ENCODE measurements around the gene GNG7. TPM values are rescaled to one million over a fixed set of nuclear protein-coding genes. Genes with fewer than 3 reads are reported as not detected.
"Not testable (repeated sequence)": the region's sequence is repeated elsewhere in the genome, so short reads cannot be mapped to it uniquely, and the experiment has no call there.

The GNG7 gene
- total RNA-seq, 1 donor from 2014 or later, result 1.8 TPM

DNA sequence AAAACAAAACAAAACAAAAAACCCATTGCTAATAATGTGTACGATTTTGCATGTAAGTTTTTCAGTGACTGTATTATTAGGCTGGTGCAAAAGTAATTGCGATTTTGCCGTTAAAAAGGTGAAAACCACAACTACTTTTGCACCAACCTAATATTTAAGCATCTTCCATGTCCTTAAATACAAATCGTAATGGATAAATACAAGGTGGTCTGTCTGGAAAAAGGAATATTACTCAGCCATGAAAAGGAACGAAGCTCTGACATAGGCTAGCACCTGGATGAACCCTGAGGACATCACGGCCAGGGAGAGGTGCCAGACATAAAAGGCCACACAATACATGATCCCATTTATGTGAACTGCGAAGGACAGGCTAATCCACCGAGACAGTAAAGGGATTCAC is 193.4 kb downstream of the GNG7 start:
- Histone ChIP-seq H3K27ac (ENCODE audit: low read depth, low read length) (no peak overlapping the region), H3K9me3 (ENCODE audit: insufficient read depth, low read depth, low read length) (no peaks in the 10 kb centered on the region), H4K20me1 (ENCODE audit: insufficient read depth, low read length) (no peaks in the 10 kb centered on the region), H3K36me3 (ENCODE audit: insufficient read depth, low read length) (no peaks in the 10 kb centered on the region), H3K9ac (ENCODE audit: low read length) (no peak overlapping the region), H3K4me2 (ENCODE audit: low read length) (no peak overlapping the region), H2AFZ (ENCODE audit: low read depth, low read length) (no peak overlapping the region), H3K79me2 (ENCODE audit: insufficient read depth, low read length) (no peaks in the 10 kb centered on the region), H3K27me3 (ENCODE audit: insufficient read depth, low read length) (no peaks in the 10 kb centered on the region), H3K4me3 (ENCODE audit: insufficient read depth, low read depth, low read length) (no peak overlapping the region), H3K4me1 (ENCODE audit: insufficient read depth, low read length) (peaks cover 6% of the 10 kb centered on the region)
- TF ChIP-seq, protein P1, sequence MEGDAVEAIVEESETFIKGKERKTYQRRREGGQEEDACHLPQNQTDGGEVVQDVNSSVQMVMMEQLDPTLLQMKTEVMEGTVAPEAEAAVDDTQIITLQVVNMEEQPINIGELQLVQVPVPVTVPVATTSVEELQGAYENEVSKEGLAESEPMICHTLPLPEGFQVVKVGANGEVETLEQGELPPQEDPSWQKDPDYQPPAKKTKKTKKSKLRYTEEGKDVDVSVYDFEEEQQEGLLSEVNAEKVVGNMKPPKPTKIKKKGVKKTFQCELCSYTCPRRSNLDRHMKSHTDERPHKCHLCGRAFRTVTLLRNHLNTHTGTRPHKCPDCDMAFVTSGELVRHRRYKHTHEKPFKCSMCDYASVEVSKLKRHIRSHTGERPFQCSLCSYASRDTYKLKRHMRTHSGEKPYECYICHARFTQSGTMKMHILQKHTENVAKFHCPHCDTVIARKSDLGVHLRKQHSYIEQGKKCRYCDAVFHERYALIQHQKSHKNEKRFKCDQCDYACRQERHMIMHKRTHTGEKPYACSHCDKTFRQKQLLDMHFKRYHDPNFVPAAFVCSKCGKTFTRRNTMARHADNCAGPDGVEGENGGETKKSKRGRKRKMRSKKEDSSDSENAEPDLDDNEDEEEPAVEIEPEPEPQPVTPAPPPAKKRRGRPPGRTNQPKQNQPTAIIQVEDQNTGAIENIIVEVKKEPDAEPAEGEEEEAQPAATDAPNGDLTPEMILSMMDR (IDR thresholded peaks at IDR 0.05; ENCODE audit: insufficient read depth, low read depth, low read length), result no peak
- TF ChIP-seq EZH2 (IDR thresholded peaks at IDR 0.05; ENCODE audit: insufficient read depth, low read length), result no peak
- Mint-ChIP-seq H3K4me1 (ENCODE audit: low read depth, unreplicated experiment) (peaks cover 4% of the 10 kb centered on the region), H3K4me3 (ENCODE audit: unreplicated experiment) (no peak overlapping the region), H3K36me3 (ENCODE audit: low read depth, unreplicated experiment) (no peaks in the 10 kb centered on the region), H3K9me3 (ENCODE audit: unreplicated experiment) (peaks cover 4% of the 10 kb centered on the region), H3K27me3 (ENCODE audit: low read depth, unreplicated experiment) (peaks cover 2% of the 10 kb centered on the region), H3K27ac (ENCODE audit: unreplicated experiment) (no peak overlapping the region)
- FAIRE-seq (no peak), DNase-seq (ENCODE audit: low read depth) (no peak)

DNA sequence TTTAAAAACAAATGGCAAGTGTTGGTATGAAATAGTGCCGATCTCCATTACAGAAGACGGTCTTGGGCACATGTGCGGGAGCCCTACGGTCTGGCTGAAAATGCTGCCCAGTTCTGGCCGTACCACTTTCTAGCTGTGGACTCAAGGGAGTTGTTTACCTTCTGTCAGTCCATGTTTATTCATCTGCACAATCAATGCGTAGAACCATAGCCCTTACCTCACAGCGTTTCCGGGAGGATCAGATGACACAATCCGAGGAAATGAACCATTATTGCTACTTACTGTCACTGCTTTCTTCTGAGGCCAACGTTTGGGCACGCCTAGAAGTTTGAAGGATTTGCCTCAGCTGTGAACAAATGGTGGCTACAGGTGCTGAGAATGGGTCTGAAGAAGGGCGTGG is 195.4 kb downstream of the GNG7 start:
- Histone ChIP-seq H2AFZ (ENCODE audit: low read depth, low read length) (peak overlapping the region; percentile 51), H3K27ac (ENCODE audit: low read depth, low read length) (no peak overlapping the region), H3K79me2 (ENCODE audit: insufficient read depth, low read length) (no peaks in the 10 kb centered on the region), H3K4me3 (ENCODE audit: insufficient read depth, low read depth, low read length) (no peak overlapping the region), H3K36me3 (ENCODE audit: insufficient read depth, low read length) (no peaks in the 10 kb centered on the region), H3K9ac (ENCODE audit: low read length) (no peak overlapping the region), H3K4me2 (ENCODE audit: low read length) (peak overlapping the region; percentile 12), H4K20me1 (ENCODE audit: insufficient read depth, low read length) (no peaks in the 10 kb centered on the region), H3K27me3 (ENCODE audit: insufficient read depth, low read length) (no peaks in the 10 kb centered on the region), H3K4me1 (ENCODE audit: insufficient read depth, low read length) (peaks cover 18% of the 10 kb centered on the region), H3K9me3 (ENCODE audit: insufficient read depth, low read depth, low read length) (no peaks in the 10 kb centered on the region)
- no peak for FAIRE-seq
- Mint-ChIP-seq H3K4me3 (ENCODE audit: unreplicated experiment) (no peak overlapping the region), H3K9me3 (ENCODE audit: unreplicated experiment) (peaks cover 4% of the 10 kb centered on the region), H3K27ac (ENCODE audit: unreplicated experiment) (no peak overlapping the region), H3K27me3 (ENCODE audit: low read depth, unreplicated experiment) (peaks cover 2% of the 10 kb centered on the region), H3K4me1 (ENCODE audit: low read depth, unreplicated experiment) (peaks cover 15% of the 10 kb centered on the region), H3K36me3 (ENCODE audit: low read depth, unreplicated experiment) (no peaks in the 10 kb centered on the region)
- no peak for TF ChIP-seq EZH2 (IDR thresholded peaks at IDR 0.05; ENCODE audit: insufficient read depth, low read length)
- TF ChIP-seq, protein P1 (IDR thresholded peaks at IDR 0.05; ENCODE audit: insufficient read depth, low read depth, low read length), result no peak
- peak; percentile 41 for DNase-seq (ENCODE audit: low read depth)

DNA sequence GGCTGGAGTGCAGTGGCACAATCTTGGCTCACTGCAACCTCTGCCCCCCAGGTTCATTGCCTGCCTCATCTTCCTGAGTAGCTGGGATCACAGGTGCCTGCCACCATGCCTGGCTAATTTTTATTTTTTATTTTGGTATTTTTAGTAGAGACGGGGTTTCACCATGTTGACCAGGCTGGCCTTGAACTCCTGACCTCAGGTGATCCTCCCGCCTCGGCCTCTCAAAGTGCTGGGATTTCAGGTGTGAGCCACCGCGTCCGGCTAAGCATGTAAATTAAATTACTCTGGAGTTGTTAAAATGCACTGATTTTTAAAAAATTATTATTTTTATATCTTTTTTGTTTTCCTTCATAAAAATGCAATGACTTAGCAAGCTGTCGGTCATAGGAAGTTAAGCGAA is 195.8 kb downstream of the GNG7 start:
- H3K36me3 ChIP-seq (ENCODE audit: insufficient read depth, low read length); H3K4me2 ChIP-seq (ENCODE audit: low read length); H3K9me3 Mint-ChIP-seq (ENCODE audit: unreplicated experiment); H4K20me1 ChIP-seq (ENCODE audit: insufficient read depth, low read length); H3K4me3 Mint-ChIP-seq (ENCODE audit: unreplicated experiment); H2AFZ ChIP-seq (ENCODE audit: low read depth, low read length); H3K27ac Mint-ChIP-seq (ENCODE audit: unreplicated experiment); DNase-seq (ENCODE audit: low read depth); H3K27ac ChIP-seq (ENCODE audit: low read depth, low read length); H3K9ac ChIP-seq (ENCODE audit: low read length); H3K4me3 ChIP-seq (ENCODE audit: insufficient read depth, low read depth, low read length); H3K79me2 ChIP-seq (ENCODE audit: insufficient read depth, low read length); H3K9me3 ChIP-seq (ENCODE audit: insufficient read depth, low read depth, low read length); H3K27me3 Mint-ChIP-seq (ENCODE audit: low read depth, unreplicated experiment); FAIRE-seq; H3K36me3 Mint-ChIP-seq (ENCODE audit: low read depth, unreplicated experiment); H3K27me3 ChIP-seq (ENCODE audit: insufficient read depth, low read length): not testable (repeated sequence)
- H3K4me1 Mint-ChIP-seq (ENCODE audit: low read depth, unreplicated experiment), result peaks cover 15% of the 10 kb centered on the region
- peaks cover 18% of the 10 kb centered on the region for H3K4me1 ChIP-seq (ENCODE audit: insufficient read depth, low read length)

All from astrocyte (in vitro differentiated cells and primary cell).